Natural killer cell (primary cell): ENCODE data around the gene PRR33. TPM values are rescaled to one million over a fixed set of nuclear protein-coding genes. Genes with fewer than 3 reads are reported as not detected.

Source experiments
- ATAC-seq, 3 donors: fragments of 150-1000 bp in 2 of 3; fragments of 200-7000 bp in 1 of 3; cut with Tn5 transposase; 1 replicate in 1 of 3; 2 replicates in 2 of 3; pipeline ENCODE4 v1.10.0; 2021; ENCODE audit warnings: mild to moderate bottlenecking in 2 of 3, moderate library complexity in 2 of 3
- DNase-seq, 2 donors: peaks; one replicate each; pipeline versions ENCODE4 v3.0.0 to v3.0.0-alpha.2; 2013 to 2021; ENCODE audit warnings: mixed read lengths in 1 of 2
- H3K27ac ChIP-seq: one replicate; pipeline ENCODE4 v1.5.1; 2013; ENCODE audit warnings: mild to moderate bottlenecking, low read length
- H3K27me3 ChIP-seq: one replicate; pipeline ENCODE4 v1.6.1; 2013; ENCODE audit warnings: low read length; ENCODE audit not compliant: control insufficient read depth, insufficient read depth
- H3K36me3 ChIP-seq: one replicate; pipeline ENCODE4 v1.6.1; 2013; ENCODE audit warnings: low read length; ENCODE audit not compliant: control insufficient read depth, insufficient read depth
- H3K4me1 ChIP-seq: one replicate; pipeline ENCODE4 v1.6.1; 2013; ENCODE audit warnings: low read length; ENCODE audit not compliant: control insufficient read depth, insufficient read depth
- H3K4me3 ChIP-seq: one replicate; pipeline ENCODE4 v1.5.1; 2013; ENCODE audit warnings: low read length
- H3K9me3 ChIP-seq: one replicate; pipeline ENCODE4 v1.6.1; 2013; ENCODE audit warnings: low read length; ENCODE audit not compliant: control insufficient read depth, insufficient read depth
- H3K27ac Mint-ChIP-seq, 2 donors: one replicate each; pipeline ENCODE4 v1.8.0; 2022; ENCODE audit warnings: mild to moderate bottlenecking in 2 of 2, mixed read lengths in 2 of 2, moderate library complexity in 1 of 2
- H3K27me3 Mint-ChIP-seq, 2 donors: one replicate each; pipeline ENCODE4 v1.8.0; 2022; ENCODE audit warnings: low read depth in 2 of 2, mixed read lengths in 2 of 2
- H3K36me3 Mint-ChIP-seq: one replicate; pipeline ENCODE4 v1.8.0; 2022; ENCODE audit warnings: mixed read lengths
- H3K4me1 Mint-ChIP-seq, 2 donors: one replicate each; pipeline ENCODE4 v1.8.0; 2022; ENCODE audit warnings: mixed read lengths in 2 of 2
- H3K4me3 Mint-ChIP-seq: one replicate; pipeline ENCODE4 v1.8.0; 2022; ENCODE audit warnings: mild to moderate bottlenecking, moderate library complexity, mixed read lengths
- H3K9me3 Mint-ChIP-seq, 2 donors: one replicate each; pipeline ENCODE4 v1.8.0; 2022; ENCODE audit warnings: mixed read lengths in 2 of 2
- CTCF ChIP-seq: fragments of 200-600 bp; IDR thresholded peaks from one replicate; pipeline ENCODE4 v1.8.0; 2022; ENCODE audit warnings: antibody characterized with exemption
- WGBS: methylation state at CpG from one replicate; pipeline ENCODE4 v1.1.7; 2013; ENCODE audit warnings: missing lambda C conversion rate; ENCODE audit not compliant: insufficient coverage; 5-methylcytosine and 5-hydroxymethylcytosine counted together
- intact Hi-C: fragments of 100-400 bp; cut with micrococcal nuclease; formaldehyde crosslinking; loops from one replicate; pipeline ENCODE4 v1.14.2; 2022
- total RNA-seq, 4 donors: library from RNA; stranded (reverse); fragments of 120-200 nt in 1 of 4; gene quantifications; one replicate each; pipeline versions ENCODE4 v1.2.3 to v1.2.4, GENCODE V29; 2013 to 2022

PRR33 gene
- total RNA-seq, 3 donors from 2014 or later (not counting 1 experiment from before 2014, with no cell fraction given): 0.14 to 0.32 TPM; not detected in 1

- TF ChIP-seq CTCF: no peak
Observed at GRCh38 chr11:1856306-1857005, 35.2 kb downstream of the PRR33 start.

GRCh38 chr11:1855886-1856265 lies 35.8 kb downstream of the PRR33 start:
- WGBS: 91% methylated on average over 11 of the region's 11 CpGs
- Mint-ChIP-seq H3K27me3 (no peaks in the 10 kb centered on the region), H3K4me1 (peaks cover 26 to 54% of the 10 kb centered on the region in 2 donors), H3K4me3 (peak overlapping the region; percentile 49), H3K36me3 (no peaks in the 10 kb centered on the region), H3K9me3 (no peaks in the 10 kb centered on the region), H3K27ac (peak overlapping the region in 1 of 2 donors; percentile 39)
- Histone ChIP-seq H3K4me1 (peaks cover 83% of the 10 kb centered on the region), H3K4me3 (no peak overlapping the region), H3K27me3 (no peaks in the 10 kb centered on the region), H3K9me3 (no peaks in the 10 kb centered on the region), H3K27ac (no peak overlapping the region), H3K36me3 (peaks cover 21% of the 10 kb centered on the region)
- TF ChIP-seq CTCF: no peak
- intact Hi-C loops: no loop called here
- no peak for DNase-seq
- ATAC-seq: no peak

More at GRCh38 chr11:1856306-1857005, 35.2 kb downstream of the PRR33 start:
- Histone ChIP-seq H3K27ac (no peak overlapping the region), H3K36me3 (peaks cover 25% of the 10 kb centered on the region), H3K4me3 (no peak overlapping the region), H3K9me3 (no peaks in the 10 kb centered on the region), H3K4me1 (peaks cover 78% of the 10 kb centered on the region), H3K27me3 (no peaks in the 10 kb centered on the region)
- WGBS: 88% methylated on average over 13 of the region's 13 CpGs
- Mint-ChIP-seq H3K27me3 (no peaks in the 10 kb centered on the region), H3K9me3 (no peaks in the 10 kb centered on the region), H3K4me1 (peaks cover 20 to 48% of the 10 kb centered on the region in 2 donors), H3K36me3 (no peaks in the 10 kb centered on the region), H3K4me3 (peak overlapping the region; percentile 38), H3K27ac (peak overlapping the region in 1 of 2 donors; percentile 39)
- no peak for ATAC-seq
- intact Hi-C loops: no loop called here
- DNase-seq: no peak

DNA sequence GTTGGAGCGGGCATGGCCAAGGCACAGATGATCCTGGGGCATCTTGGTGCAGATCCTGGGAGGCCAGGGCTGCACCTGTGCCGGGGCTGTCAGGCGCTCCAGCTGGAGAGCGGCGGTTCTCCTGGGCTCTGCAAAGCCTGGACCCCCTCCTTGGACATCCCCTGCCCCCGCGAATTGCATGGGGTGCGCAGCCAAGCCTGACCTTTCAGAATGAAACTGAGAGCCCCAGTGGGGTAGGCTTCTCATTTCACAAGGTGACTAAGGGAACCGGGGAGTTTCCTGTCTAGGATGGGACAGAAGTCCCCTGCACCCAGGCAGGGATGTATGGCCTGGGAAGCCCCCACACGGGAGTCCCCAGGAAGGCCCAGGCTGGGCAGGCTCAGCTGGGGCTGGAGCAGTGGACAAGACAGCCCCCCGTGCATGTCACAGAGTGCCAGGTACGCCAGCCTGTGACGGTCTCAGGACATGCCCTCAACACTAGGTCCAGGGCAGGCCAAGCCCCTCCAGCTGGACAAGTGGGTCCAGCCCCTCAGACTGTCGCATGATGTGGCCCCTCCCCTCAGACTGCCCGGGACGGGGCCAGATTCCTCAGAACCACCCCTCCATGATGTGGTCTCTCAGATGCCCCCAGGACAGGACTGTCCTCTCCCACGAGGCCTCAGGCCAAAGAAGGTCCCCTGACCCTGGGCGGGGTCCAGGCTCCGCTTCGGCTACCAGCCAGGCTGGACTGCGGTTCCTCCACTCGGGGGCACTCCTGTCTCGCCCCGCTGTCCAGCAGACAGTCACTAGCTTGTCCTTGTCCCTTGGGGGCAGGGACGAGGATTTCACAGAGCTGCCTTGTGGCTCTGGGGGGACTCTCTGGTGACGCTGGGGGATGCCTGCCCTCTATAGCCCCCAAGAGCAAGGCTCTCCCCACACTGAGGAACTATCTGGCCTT lies 36.5 kb downstream of the PRR33 start:
- 68% methylated on average over 26 of the region's 26 CpGs for WGBS
- intact Hi-C loops: loop anchor here (5.0 kb wide), 1 partner anchor 283 kb away; the partner anchor contains the start of gene DUSP8
- peak overlapping the region; percentile 100 for H3K4me3 Mint-ChIP-seq
- H3K9me3 Mint-ChIP-seq: no peaks in the 10 kb centered on the region
- no peaks in the 10 kb centered on the region for H3K27me3 Mint-ChIP-seq
- DNase-seq (peak in 1 of 2 donors; percentile 48), ATAC-seq (no peak)
- no peaks in the 10 kb centered on the region for H3K36me3 Mint-ChIP-seq
- Histone ChIP-seq H3K27ac (no peak overlapping the region), H3K4me3 (peak overlapping the region; percentile 91), H3K4me1 (peaks cover 90% of the 10 kb centered on the region), H3K27me3 (no peaks in the 10 kb centered on the region), H3K36me3 (peaks cover 19% of the 10 kb centered on the region), H3K9me3 (no peaks in the 10 kb centered on the region)
- H3K4me1 Mint-ChIP-seq: peaks cover 32 to 60% of the 10 kb centered on the region in 2 donors
- TF ChIP-seq CTCF: no peak
- H3K27ac Mint-ChIP-seq: no peak overlapping the region
